ENCODE data around the gene TMEM266. TPM values are rescaled to one million over a fixed set of nuclear protein-coding genes. Genes with fewer than 3 reads are reported as not detected.

The TMEM266 gene
- total and polyA plus RNA-seq, 2 experiments from 2014 or later: 0.42 to 5.0 TPM

DNA sequence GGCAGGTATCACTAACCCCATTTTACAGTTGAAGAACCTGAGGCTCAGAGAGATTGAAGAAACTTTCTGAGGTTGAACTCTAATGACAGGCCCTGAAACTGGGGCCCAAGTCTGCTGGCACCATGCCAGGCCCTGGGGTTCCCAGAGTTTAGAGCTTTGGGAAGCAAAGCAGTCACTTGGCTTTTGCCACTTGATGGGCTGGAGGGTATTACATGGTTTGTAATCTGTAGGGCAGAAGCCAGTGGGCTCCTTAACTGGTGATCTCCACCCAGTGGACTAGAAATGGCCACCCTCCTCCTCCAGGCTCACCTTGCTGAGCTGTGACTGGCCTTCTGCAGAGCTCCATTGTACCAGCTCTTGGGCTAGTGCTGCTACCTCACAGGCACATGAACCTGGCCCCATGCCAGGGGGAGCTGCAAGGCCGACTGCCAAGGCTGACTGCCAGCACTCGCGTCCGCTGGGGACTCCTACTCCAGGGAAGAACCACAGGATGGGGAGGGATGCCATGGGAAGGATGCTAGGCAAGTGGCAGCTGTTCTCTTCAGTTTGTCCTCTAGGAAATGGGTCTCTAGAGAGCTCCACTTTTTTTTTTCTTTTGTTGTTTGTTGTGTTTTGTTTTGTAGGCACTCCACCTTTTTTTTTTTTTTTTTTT lies 146.7 kb downstream of the TMEM266 start:
- no peak overlapping the region for H3K27ac Mint-ChIP-seq
- no peaks in the 10 kb centered on the region; the same call in 1 of the 3 replicates for H3K4me1 Mint-ChIP-seq
- TF ChIP-seq JUNB (IDR thresholded peaks at IDR 0.05; ENCODE audit: unreplicated experiment) (no peak), NANOG (IDR thresholded peaks at IDR 0.05; ENCODE audit: borderline replicate concordance) (no peak), EZH2 (IDR thresholded peaks at IDR 0.05; ENCODE audit: low read depth, unreplicated experiment) (no peak), ZNF331 (CRISPR knock-in tag; IDR thresholded peaks at IDR 0.05; ENCODE audit: low read depth) (no peak), ZNF114 (CRISPR knock-in tag; IDR thresholded peaks at IDR 0.05) (no peak), POLR2AphosphoS5 (IDR thresholded peaks at IDR 0.05; ENCODE audit: low read depth) (no peak), CREB1 (CRISPR knock-in tag; IDR thresholded peaks at IDR 0.05; ENCODE audit: low read depth) (no peak), STAT1 (IDR thresholded peaks at IDR 0.05; ENCODE audit: unreplicated experiment) (no peak), EZH2phosphoT487 (IDR thresholded peaks at IDR 0.05; ENCODE audit: unreplicated experiment) (no peak)
- TF ChIP-seq, protein P1, sequence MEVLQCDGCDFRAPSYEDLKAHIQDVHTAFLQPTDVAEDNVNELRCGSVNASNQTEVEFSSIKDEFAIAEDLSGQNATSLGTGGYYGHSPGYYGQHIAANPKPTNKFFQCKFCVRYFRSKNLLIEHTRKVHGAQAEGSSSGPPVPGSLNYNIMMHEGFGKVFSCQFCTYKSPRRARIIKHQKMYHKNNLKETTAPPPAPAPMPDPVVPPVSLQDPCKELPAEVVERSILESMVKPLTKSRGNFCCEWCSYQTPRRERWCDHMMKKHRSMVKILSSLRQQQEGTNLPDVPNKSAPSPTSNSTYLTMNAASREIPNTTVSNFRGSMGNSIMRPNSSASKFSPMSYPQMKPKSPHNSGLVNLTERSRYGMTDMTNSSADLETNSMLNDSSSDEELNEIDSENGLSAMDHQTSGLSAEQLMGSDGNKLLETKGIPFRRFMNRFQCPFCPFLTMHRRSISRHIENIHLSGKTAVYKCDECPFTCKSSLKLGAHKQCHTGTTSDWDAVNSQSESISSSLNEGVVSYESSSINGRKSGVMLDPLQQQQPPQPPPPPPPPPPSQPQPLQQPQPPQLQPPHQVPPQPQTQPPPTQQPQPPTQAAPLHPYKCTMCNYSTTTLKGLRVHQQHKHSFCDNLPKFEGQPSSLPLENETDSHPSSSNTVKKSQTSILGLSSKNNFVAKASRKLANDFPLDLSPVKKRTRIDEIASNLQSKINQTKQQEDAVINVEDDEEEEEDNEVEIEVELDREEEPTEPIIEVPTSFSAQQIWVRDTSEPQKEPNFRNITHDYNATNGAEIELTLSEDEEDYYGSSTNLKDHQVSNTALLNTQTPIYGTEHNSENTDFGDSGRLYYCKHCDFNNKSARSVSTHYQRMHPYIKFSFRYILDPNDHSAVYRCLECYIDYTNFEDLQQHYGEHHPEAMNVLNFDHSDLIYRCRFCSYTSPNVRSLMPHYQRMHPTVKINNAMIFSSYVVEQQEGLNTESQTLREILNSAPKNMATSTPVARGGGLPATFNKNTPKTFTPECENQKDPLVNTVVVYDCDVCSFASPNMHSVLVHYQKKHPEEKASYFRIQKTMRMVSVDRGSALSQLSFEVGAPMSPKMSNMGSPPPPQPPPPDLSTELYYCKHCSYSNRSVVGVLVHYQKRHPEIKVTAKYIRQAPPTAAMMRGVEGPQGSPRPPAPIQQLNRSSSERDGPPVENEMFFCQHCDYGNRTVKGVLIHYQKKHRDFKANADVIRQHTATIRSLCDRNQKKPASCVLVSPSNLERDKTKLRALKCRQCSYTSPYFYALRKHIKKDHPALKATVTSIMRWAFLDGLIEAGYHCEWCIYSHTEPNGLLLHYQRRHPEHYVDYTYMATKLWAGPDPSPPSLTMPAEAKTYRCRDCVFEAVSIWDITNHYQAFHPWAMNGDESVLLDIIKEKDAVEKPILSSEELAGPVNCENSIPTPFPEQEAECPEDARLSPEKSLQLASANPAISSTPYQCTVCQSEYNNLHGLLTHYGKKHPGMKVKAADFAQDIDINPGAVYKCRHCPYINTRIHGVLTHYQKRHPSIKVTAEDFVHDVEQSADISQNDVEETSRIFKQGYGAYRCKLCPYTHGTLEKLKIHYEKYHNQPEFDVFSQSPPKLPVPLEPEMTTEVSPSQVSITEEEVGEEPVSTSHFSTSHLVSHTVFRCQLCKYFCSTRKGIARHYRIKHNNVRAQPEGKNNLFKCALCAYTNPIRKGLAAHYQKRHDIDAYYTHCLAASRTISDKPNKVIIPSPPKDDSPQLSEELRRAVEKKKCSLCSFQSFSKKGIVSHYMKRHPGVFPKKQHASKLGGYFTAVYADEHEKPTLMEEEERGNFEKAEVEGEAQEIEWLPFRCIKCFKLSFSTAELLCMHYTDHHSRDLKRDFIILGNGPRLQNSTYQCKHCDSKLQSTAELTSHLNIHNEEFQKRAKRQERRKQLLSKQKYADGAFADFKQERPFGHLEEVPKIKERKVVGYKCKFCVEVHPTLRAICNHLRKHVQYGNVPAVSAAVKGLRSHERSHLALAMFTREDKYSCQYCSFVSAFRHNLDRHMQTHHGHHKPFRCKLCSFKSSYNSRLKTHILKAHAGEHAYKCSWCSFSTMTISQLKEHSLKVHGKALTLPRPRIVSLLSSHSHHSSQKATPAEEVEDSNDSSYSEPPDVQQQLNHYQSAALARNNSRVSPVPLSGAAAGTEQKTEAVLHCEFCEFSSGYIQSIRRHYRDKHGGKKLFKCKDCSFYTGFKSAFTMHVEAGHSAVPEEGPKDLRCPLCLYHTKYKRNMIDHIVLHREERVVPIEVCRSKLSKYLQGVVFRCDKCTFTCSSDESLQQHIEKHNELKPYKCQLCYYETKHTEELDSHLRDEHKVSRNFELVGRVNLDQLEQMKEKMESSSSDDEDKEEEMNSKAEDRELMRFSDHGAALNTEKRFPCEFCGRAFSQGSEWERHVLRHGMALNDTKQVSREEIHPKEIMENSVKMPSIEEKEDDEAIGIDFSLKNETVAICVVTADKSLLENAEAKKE (CRISPR knock-in tag; IDR thresholded peaks at IDR 0.05): no peak
- TF ChIP-seq, protein P2, sequence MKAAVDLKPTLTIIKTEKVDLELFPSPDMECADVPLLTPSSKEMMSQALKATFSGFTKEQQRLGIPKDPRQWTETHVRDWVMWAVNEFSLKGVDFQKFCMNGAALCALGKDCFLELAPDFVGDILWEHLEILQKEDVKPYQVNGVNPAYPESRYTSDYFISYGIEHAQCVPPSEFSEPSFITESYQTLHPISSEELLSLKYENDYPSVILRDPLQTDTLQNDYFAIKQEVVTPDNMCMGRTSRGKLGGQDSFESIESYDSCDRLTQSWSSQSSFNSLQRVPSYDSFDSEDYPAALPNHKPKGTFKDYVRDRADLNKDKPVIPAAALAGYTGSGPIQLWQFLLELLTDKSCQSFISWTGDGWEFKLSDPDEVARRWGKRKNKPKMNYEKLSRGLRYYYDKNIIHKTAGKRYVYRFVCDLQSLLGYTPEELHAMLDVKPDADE (IDR thresholded peaks at IDR 0.05): no peak
- TF ChIP-seq, protein P3, sequence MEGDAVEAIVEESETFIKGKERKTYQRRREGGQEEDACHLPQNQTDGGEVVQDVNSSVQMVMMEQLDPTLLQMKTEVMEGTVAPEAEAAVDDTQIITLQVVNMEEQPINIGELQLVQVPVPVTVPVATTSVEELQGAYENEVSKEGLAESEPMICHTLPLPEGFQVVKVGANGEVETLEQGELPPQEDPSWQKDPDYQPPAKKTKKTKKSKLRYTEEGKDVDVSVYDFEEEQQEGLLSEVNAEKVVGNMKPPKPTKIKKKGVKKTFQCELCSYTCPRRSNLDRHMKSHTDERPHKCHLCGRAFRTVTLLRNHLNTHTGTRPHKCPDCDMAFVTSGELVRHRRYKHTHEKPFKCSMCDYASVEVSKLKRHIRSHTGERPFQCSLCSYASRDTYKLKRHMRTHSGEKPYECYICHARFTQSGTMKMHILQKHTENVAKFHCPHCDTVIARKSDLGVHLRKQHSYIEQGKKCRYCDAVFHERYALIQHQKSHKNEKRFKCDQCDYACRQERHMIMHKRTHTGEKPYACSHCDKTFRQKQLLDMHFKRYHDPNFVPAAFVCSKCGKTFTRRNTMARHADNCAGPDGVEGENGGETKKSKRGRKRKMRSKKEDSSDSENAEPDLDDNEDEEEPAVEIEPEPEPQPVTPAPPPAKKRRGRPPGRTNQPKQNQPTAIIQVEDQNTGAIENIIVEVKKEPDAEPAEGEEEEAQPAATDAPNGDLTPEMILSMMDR (conservative IDR thresholded peaks at IDR 0.05; ENCODE audit: low read depth in 2 of 2): no peak
- TF ChIP-seq, protein P4, sequence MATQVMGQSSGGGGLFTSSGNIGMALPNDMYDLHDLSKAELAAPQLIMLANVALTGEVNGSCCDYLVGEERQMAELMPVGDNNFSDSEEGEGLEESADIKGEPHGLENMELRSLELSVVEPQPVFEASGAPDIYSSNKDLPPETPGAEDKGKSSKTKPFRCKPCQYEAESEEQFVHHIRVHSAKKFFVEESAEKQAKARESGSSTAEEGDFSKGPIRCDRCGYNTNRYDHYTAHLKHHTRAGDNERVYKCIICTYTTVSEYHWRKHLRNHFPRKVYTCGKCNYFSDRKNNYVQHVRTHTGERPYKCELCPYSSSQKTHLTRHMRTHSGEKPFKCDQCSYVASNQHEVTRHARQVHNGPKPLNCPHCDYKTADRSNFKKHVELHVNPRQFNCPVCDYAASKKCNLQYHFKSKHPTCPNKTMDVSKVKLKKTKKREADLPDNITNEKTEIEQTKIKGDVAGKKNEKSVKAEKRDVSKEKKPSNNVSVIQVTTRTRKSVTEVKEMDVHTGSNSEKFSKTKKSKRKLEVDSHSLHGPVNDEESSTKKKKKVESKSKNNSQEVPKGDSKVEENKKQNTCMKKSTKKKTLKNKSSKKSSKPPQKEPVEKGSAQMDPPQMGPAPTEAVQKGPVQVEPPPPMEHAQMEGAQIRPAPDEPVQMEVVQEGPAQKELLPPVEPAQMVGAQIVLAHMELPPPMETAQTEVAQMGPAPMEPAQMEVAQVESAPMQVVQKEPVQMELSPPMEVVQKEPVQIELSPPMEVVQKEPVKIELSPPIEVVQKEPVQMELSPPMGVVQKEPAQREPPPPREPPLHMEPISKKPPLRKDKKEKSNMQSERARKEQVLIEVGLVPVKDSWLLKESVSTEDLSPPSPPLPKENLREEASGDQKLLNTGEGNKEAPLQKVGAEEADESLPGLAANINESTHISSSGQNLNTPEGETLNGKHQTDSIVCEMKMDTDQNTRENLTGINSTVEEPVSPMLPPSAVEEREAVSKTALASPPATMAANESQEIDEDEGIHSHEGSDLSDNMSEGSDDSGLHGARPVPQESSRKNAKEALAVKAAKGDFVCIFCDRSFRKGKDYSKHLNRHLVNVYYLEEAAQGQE (IDR thresholded peaks at IDR 0.05; ENCODE audit: unreplicated experiment): no peak
- no peaks in the 10 kb centered on the region for H3K9me3 Mint-ChIP-seq
- H3F3A ChIP-seq (replicated peaks; ENCODE audit: low read depth): no peaks in the 10 kb centered on the region
- H3K4me1 ChIP-seq (ENCODE audit: insufficient read depth): no peaks in the 10 kb centered on the region
- H3K4me3 Mint-ChIP-seq: no peak overlapping the region
- H3K4me2 ChIP-seq: no peak overlapping the region
- ATAC-seq (no peak), DNase-seq (ENCODE audit: low spot score) (no peak)
- H3K36me3 ChIP-seq (ENCODE audit: insufficient read depth): no peaks in the 10 kb centered on the region
- H3K4me3 ChIP-seq: no peak overlapping the region
- H3K27me3 Mint-ChIP-seq (ENCODE audit: insufficient read depth, low read depth, poor library complexity): peaks cover 8% of the 10 kb centered on the region
- 0 out of 2 replicates have a peak, but pooled peaks cover 4% of the 10 kb centered on the region for H3K9me2 ChIP-seq (ENCODE audit: insufficient read depth)
- H3K27ac ChIP-seq (ENCODE audit: low read depth): no peak overlapping the region
- H3K36me3 Mint-ChIP-seq (ENCODE audit: low read depth): no peaks in the 10 kb centered on the region; the same call in 2 of the 3 replicates
- H4K20me1 ChIP-seq (replicated peaks; ENCODE audit: insufficient read depth): no peaks in the 10 kb centered on the region; the same call in 1 of the 2 replicates
- no peak overlapping the region for H2AFZ ChIP-seq
- H3K79me2 ChIP-seq (replicated peaks; ENCODE audit: insufficient read depth): no peaks in the 10 kb centered on the region
- no peaks in the 10 kb centered on the region for H3K27me3 ChIP-seq (ENCODE audit: insufficient read depth)

All from GM23338 (cell line).